ENCODE results near the gene MEGF10.
A peak's percentile ranks its signal among the peaks of the same experiment; 100 is the strongest.
"Not testable (repeated sequence)": the region's sequence is repeated elsewhere in the genome, so short reads cannot be mapped to it uniquely, and the experiment has no call there.

Gene MEGF10

DNA sequence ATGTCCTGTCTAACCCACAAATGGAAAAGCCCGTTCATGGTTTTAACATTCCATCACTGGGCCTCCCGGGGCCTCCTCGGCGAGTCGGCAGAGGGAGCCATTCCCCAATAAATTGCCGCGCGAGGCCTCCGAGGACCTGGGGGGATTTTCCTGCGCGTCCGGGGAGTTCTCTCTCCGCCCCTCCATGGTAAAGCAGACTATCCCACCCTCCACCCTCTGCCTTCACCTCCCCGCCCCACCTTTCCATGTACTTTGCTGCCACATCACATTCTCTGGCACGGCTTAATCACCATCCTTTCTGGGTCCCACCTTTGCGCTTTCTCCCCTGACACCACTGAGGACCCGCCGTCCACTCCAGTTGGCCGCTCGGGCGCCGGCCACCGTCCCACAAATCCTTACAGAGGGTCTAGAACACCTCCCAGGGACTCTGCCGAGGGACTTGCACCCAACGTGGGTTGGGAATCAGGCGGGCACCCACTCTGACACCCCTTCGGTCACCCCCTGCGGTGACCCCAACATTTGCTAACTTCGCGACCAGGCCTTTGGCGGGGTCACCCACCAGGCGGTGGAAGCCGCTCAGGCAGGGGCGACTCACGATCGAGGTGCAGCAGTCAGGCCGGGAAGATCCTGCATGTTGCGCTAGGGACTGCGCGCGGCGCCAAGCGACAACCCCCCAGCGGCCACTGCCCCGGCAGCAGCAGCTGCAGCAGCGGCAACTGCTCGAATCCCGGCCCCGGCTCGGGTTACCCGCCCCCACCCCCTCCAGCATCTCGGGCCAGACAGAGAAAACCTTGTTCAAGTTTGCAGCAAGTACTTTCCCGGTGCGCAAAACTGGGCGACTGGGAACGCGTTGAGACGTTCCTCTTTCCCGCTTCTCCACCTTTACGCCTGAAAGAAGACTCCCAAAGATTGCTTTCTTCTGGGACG, at the start of gene MEGF10:
Gene MEGF10, plus strand, starts transcription at position 778 of the 927 bp plus-strand sequence. CDS start 40,513 bp downstream, outside the sequence.
- peak in 1 of 2 donors; percentile 10 for DNase-seq (ENCODE audit: low read depth in 2 of 2)

DNA sequence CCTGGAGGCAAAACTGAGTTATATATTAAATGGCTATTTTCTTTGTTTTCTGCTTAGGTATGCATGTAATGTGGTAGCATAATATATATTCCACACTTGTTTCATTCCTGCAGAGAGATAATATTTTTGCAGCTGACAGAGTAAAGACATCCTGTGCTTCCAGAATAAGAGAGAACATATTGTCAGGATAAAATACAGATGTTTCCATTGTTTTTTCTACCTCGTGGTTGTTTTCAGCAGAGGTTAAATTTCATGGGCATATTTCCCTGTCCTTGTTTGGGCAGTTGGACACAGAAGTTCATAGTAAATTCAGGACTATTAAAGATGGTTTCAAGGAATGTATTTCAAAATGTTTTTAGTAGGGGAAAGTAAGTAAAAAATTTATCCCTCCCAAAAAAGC, 47.6 kb upstream of the MEGF10 start:
- no peak for DNase-seq (ENCODE audit: low read depth in 2 of 2)

DNA sequence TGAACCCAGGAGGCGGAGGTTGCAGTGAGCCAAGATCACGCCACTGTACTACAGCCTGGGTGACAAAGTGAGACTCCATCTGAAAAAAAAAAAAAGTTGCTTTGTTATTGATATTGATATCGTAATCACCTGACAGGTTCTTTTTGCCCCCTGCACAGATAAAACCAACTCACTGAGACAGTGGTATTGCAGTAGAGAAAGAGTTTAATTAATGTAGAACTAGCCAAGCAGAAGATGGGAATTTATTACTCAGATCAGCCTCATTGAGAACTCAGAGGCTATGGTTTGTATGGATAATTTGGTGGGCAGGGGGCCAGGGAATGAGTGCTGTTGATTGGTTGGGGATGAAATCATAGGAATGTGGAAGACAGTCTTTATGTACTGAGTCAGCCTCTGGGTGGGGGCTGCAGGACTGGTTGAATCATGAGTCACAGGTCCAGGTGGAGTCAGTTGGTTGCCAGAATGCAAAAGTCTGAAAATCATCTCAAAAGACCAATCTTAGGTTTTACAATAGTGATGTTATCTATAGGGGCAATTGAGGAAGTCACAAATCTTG, 35.8 kb upstream of the MEGF10 start:
- DNase-seq (ENCODE audit: low read depth in 2 of 2) = no peak

DNA sequence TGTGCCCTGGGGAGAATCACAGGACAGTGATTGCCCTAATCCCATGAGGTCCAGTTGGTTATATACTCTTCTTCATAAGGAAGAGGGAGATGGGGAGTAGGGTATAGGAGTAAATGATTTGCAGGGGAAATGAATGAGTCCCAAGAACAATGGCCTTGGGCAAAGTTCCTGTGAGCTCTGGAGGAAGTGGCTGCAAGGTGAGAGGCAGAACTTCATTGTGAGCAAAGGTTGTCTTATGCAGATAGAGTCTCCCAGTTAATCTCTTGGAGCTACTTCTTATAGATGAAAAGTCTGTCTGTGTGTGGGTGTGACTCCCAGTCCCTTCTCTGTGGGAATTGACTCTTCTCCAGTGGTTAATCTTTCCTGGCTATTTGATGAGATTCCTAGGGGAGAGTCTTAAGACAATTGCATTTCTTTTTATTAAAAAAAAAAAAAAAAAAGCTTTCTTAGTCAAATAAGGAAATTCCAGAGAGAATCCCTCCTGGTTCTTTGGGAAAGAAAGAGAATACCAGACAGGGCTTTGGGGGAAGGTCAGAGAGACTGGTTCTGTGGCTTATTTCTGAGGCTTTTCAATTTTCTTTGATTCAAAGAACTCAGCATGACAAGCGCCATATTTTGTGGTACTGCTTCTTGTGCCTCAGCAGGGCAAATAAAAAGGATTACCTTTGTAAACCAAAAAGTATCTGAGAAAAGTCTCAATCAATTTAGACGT, 33.6 kb upstream of the MEGF10 start:
- DNase-seq (ENCODE audit: low read depth in 2 of 2) = no peak

DNA sequence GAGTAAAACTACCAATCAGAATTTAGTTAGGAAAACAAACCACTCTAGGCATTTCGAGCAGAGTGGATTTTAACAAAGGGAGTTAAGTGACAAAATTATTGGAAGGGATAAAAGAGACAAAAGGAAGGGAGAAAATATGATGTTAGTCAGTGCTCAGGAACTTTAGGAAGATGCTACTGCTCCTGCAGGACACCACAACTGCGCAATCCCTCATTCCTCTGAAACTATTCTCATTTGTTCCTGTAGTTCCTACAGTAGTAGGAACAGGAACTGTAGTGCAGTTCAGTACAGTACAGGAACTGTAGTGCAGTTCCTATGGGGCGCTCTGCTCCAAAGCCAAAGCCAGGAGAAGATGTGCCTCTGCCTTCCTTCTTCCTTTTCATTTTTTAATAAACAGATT, 29.9 kb upstream of the MEGF10 start:
- no peak for DNase-seq (ENCODE audit: low read depth in 2 of 2)

DNA sequence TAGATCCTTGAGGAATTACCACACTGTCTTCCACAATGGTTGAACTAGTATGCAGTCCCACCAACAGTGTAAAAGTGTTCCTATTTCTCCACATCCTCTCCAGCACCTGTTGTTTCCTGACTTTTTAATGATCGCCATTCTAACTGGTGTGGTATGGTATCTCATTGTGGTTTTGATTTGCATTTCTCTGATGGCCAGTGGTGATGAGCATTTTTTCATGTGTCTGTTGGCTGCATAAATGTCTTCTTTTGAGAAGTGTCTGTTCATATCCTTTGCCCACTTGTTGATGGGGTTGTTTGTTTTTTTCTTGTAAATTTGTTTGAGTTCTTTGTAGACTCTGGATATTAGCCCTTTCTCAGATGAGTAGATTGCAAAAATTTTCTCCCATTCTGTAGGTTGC, 25.1 kb upstream of the MEGF10 start:
- not testable (repeated sequence) for DNase-seq (ENCODE audit: low read depth in 2 of 2)

DNA sequence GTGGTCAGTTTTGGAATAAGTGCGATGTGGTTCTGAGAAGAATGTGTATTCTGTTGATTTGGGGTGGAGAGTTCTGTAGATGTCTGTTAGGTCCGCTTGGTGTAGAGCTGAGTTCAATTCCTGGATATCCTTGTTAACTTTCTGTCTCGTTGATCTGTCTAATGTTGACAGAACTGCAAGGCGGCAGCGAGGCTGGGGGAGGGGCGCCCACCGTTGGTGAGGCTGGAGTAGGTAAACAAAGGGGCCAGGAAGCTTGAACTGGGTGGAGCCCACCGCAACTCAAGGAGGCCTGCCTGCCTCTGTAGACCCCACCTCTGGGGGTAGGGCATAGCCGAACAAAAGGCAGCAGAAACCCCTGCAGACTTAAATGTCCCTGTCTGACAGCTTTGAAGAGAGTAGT, 22.3 kb upstream of the MEGF10 start:
- not testable (repeated sequence) for DNase-seq (ENCODE audit: low read depth in 2 of 2)

DNA sequence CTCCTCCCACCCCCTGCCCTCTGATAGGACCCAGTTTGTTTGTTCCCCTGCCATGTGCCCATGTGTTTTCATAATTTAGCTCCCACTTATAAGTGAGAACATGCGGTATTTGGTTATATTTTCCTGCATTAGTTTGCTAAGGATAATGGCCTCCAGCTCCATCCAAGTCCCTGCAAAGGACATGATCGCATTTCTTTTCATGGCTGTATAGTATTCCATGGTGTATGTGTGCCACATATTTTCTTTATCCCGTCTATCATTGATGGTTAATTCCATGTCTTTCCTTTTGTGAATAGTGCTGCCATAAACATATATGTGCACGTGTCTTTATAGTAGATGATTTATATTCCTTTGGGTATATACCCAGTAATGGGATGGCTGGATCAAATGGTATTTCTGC, 19.9 kb upstream of the MEGF10 start:
- DNase-seq (ENCODE audit: low read depth in 2 of 2) = not testable (repeated sequence)

DNA sequence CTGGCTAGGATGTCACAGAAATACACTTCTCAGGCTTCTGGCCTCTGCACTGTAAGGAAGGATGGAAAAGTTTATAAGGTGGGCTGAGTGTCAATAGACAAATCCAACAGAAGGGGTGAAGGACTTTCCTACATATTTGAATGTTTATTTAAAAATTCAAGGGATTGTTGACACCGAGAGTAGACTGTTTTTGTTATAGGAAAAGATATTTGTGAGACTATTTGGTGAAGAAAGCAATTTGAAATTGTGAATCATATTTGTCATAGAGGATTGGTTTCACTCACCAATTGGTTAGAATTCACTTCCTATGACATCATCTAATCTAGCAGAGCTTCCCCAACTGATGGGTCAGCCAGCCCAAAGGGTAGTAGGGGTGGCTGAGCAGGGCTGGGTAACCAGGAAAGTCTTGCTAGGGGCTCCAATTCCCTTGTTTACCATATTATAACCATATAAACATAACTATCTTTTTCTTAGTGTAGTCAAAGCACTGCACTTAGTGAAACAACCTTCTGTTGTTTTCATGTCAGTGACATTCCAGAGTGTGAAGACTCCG, 14.9 kb upstream of the MEGF10 start:
- no peak for DNase-seq (ENCODE audit: low read depth in 2 of 2)

DNA sequence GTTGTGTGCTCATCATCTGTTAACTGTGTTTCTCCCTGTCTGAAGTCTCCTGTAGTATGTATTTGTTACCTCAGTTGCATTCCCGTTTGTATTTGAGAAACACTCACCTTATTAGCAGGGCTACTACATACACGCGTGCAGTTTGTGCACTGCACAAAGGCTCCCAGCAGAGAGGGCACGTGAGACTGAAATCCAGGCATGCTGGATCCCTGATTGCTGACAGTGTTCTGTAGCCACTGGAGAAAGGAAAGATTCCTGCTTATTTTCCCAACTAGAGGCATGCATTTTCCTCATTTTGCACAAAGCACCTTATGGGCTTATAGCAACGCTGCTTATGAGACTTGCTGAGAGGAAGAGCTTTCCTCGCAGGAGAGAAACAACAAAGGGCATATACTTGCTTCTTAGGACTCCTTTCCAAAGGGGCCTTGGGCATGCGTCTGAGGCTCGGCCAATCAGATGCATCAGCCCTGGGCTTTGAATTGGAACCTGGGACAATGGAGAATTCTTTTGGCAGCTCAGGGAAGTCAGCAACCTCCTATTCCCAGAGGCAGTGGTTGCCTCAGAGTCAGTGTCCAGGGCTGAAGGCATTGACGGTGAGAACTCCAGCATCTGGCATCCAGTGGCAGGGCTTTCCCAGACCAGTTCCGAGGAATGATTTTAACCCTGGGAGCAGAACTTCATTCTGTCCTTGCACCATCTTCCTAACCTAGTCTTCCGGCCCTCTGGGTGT, 9.9 kb upstream of the MEGF10 start:
- no peak for DNase-seq (ENCODE audit: low read depth in 2 of 2)

DNA sequence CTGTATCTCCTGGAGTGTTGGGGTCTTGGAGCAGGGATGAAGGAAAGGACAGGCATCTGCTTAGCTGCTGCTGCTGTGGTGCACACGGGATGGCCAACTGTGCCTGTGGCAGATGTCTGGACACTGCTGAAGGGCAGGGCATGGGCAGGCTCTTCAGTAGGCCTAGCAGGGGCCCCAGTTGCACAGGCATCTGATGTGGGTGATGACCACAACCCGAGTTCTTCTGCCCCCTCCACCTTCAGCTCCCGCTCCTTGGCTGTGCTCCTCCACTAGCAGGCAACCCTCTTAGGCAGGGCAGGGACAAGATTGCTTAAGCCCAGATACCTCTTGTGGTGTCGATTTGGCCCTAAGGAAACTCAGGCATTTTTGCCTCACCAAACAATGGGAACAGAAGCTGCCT, 9.0 kb upstream of the MEGF10 start:
- no peak for DNase-seq (ENCODE audit: low read depth in 2 of 2)

DNA sequence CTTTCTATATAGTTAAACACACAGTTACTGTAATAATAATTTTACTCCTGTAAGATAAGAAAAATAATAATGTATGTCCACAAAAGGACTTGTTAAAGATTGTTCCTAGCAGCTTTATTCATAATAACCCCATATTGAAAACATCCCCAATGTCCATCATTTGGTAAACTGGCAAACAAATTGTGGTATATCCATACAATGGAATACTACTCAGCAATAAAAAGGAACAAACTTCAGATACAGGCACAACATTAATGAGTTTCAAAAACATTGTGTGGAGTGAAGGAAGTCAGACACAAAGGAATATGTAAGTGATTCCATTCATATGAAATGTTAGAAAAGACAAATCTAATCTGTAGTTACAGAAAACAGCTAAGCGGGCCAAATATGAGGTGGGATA, 1.9 kb upstream of the MEGF10 start:
- DNase-seq (ENCODE audit: low read depth in 2 of 2) = no peak

DNA sequence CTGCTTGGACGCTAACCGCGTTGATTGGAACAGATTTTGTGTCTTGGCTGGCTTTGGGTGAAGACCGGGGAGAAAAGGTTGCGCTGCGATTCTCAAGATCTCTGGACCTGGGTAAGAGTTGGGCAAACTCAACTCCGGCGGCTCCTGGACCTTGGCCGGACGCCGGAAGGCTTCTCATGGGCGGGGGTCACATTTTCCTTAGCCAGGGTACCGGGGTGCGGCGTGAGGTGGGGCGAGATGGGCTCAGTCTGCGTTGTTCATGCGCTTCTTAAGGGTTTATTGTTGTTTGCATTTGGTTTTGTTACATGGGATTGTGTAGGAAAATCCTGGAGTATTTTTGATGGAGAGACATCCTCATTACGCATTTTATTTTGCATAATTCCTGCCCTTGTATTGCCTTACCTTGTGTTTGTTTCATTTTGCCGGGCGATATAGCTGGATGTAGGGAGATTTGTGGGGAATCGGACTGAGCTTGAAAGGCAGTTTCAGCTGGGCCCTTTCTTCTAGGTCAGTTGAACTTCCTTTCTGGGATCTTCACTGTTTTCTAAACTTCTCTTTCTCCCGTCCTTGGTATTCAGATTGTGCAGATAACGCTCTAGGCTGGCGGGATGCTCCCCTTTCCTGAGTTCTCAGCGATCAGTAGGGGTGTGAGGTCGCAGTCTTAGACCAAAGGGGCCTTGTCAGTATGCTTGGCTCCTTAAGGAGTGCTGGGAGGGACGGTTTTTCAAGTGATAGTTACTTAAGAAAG, 524 bp downstream of the MEGF10 start:
- DNase-seq (ENCODE audit: low read depth in 2 of 2) = no peak

DNA sequence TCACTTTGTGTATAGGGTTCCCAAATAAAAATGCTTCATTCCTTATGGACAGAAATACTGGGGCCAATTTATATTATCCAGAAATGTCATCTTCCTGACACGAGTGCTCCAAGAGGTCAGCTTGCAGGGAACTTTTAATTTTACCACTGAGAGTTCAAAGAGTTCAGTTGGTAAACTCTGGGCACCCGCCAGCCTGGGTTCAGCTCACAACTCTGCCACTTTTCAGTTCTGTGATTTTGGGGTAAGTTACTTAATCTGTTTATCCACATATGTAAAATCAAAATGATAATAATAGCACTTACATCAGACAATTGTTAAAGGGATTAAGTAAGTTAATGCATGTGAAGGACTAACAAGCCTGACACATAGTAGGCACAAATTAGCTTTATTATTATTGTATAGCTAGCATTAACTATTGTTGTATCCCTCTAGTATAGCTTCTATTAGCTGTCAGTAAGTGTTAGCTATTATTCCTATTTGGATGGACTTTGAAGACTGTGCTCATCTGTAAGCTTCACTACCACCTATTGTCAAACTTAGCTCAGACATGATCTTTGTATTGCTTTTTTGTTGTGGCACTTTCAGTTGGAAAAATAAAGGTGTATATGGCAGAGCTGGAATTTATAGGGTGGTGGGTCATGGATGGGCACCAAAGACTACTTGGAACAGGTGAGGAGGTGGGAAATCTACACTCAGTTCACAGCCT, 1.6 kb downstream of the MEGF10 start:
- no peak for DNase-seq (ENCODE audit: low read depth in 2 of 2)

DNA sequence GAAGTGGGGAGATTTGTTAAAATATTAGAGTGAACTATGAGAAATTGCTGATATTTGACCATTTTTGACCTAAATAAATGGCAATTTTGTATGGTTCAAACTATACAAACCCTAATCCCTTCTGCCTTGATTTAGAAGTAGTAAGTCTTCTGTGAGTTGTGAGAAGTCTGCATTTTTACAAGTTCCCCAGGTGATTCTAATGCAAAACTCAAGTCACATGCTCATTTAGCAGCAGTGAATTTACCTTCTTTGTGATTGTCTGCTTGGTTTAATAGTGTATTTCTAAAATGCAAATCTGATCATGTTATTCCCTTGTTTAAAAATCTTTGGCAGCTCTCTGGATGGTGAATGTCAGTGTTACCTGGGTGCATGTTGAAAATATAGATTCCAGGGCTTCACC, 2.8 kb downstream of the MEGF10 start:
- DNase-seq (ENCODE audit: low read depth in 2 of 2) = no peak

DNA sequence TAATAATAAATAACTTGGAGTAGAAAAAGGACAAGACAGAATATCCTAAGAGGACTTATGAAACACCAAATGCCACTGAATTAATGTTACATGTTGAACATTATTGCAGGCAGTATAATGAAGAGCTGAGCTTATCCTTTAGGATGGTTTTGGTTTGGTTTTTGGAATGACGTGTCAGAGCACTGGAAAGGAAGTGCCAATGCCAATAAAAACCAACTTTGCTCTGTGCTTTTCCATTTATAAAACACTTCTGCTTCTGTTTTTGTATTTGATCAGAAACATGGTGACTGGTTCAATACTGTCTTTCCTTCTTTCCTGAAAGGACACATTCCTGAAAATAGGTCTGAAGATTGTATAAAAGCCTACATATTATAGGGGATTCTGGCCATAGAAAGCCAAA, 4.2 kb downstream of the MEGF10 start:
- no peak for DNase-seq (ENCODE audit: low read depth in 2 of 2)

DNA sequence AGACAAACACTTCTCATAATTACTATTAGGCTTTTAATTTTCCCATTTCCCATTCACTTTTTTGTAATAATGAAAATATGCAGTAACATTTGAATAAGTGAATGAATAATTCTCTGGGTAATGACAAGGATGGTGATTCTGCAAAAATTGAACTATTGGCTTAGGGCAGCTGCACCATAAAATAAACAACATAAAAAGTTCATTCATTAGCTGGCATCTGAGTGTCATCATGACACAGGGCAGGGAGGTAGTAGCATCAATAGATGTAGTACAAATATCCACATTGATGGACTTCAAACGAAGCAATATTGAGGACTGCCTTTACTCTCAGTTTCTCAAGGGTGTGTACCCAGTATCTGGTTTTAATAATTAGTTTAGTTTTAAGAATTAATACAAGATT, 4.9 kb downstream of the MEGF10 start:
- DNase-seq (ENCODE audit: low read depth in 2 of 2) = no peak

DNA sequence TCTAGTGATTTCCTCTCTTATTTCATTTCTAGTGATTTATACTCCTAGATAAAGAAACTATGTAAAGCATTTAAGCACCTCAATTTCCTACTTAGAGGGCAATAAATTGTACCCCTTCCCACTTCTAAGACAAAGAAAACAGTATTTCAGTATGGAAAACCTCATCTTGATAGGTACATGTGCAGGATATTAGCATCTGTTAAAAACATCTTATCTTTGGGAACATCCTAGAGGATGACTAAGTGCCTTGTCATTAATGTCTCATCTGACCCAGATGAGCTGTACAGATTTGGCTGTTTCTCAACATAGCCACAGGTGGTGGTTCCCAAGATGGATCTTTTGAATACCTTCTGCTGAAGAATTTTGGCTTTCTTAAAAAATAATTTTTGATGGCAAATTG, 5.7 kb downstream of the MEGF10 start:
- no peak for DNase-seq (ENCODE audit: low read depth in 2 of 2)

DNA sequence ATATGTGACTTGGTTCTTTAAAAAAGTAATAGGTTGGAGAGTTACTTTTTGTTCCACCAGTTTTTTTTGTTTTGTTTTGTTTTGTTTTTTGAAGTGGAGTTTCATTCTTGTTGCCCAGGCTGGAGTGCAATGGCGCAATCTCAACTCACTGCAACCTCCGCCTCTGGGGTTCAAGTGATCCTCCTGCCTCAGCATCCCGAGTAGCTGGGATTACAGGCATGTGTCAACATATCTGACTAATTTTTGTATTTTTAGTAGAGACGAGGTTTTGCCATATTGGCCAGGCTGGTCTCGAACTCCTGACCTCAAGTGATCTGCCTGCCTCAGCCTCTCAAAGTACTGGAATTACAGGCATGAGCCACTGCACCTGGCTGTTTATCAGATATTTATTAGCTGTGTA, 6.3 kb downstream of the MEGF10 start:
- not testable (repeated sequence) for DNase-seq (ENCODE audit: low read depth in 2 of 2)

DNA sequence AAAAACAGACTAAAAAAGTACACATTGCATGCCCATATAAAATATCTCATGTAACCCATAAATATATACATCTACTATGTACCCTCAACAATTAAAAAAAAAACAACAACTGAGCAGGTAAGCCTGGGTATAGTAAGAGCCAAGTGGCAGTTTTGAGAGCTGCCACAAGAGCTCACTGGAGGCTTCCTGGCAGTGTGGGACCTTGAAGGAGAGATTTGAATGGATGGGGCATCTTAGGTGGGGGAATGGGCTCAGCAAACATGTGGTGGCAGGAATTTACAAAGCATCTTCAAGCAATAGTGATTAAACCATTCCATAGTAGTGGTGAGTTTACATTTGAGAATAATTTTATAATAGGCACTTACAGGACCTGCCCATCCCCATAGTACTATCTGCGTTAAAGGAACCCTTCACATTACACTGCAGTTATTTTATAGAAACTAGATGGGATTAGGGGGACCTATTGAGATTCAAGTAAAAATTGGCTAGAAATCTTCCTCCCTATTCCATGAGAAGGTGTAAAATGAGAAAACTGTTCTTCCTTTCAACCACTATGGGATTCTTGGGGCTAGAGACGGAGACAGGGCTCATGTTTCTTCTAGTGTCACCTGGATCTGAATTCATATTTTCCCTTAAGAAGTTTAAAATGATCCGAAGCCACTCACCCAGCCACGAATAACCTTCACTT, 6.9 kb downstream of the MEGF10 start:
- DNase-seq (ENCODE audit: low read depth in 2 of 2) = no peak

All from activated CD4-positive, alpha-beta T cell treated with anti-CD3 and anti-CD28 coated beads for 24 hours (primary cell).